ENCODE measurements around the gene ST7.

GRCh38 chr7:117092785-117093184 lies 139.5 kb downstream of the ST7 start:
- TF ChIP-seq EZH2 (IDR thresholded peaks at IDR 0.05; ENCODE audit: borderline replicate concordance, insufficient read depth, low read length, poor library complexity, severe bottlenecking) (no peak), EP300 (conservative IDR thresholded peaks at IDR 0.05; ENCODE audit: poor library complexity, severe bottlenecking) (no peak), REST (IDR thresholded peaks at IDR 0.05; ENCODE audit: borderline replicate concordance) (no peak), TAF1 (IDR thresholded peaks at IDR 0.05; ENCODE audit: low read depth) (no peak), RAD21 (conservative IDR thresholded peaks at IDR 0.05) (no peak), MXI1 (conservative IDR thresholded peaks at IDR 0.05; ENCODE audit: poor library complexity, severe bottlenecking) (no peak)
- TF ChIP-seq, protein P1, sequence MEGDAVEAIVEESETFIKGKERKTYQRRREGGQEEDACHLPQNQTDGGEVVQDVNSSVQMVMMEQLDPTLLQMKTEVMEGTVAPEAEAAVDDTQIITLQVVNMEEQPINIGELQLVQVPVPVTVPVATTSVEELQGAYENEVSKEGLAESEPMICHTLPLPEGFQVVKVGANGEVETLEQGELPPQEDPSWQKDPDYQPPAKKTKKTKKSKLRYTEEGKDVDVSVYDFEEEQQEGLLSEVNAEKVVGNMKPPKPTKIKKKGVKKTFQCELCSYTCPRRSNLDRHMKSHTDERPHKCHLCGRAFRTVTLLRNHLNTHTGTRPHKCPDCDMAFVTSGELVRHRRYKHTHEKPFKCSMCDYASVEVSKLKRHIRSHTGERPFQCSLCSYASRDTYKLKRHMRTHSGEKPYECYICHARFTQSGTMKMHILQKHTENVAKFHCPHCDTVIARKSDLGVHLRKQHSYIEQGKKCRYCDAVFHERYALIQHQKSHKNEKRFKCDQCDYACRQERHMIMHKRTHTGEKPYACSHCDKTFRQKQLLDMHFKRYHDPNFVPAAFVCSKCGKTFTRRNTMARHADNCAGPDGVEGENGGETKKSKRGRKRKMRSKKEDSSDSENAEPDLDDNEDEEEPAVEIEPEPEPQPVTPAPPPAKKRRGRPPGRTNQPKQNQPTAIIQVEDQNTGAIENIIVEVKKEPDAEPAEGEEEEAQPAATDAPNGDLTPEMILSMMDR (IDR thresholded peaks at IDR 0.05; ENCODE audit: poor library complexity, severe bottlenecking) = no peak
